Ramos (cell line): ENCODE data around the gene DHRS7B.
"Not testable (repeated sequence)": the region's sequence is repeated elsewhere in the genome, so short reads cannot be mapped to it uniquely, and the experiment has no call there.

Experiments
- in situ Hi-C: fragments of 300-500 bp; cut with MboI; formaldehyde crosslinking; loops from one replicate; pipeline ENCODE4 v1.14.3; 2022; ENCODE audit warnings: low sequenced_read_pairs; ENCODE audit not compliant: unreplicated experiment

DHRS7B gene

GRCh38 chr17:21107067-21107650 lies 19.6 kb upstream of the DHRS7B start:
- in situ Hi-C loops, result not testable (repeated sequence)

- in situ Hi-C loops, result no loop called here
These were observed 18.1 kb upstream of the DHRS7B start for GRCh38 chr17:21108651-21109050.

- in situ Hi-C loops, result no loop called here
These were observed 13.6 kb upstream of the DHRS7B start for GRCh38 chr17:21113049-21113690.

GRCh38 chr17:21113716-21114115 lies 13.0 kb upstream of the DHRS7B start:
- in situ Hi-C loops, result no loop called here

GRCh38 chr17:21114791-21115190 lies 12.0 kb upstream of the DHRS7B start:
- in situ Hi-C loops, result not testable (repeated sequence)

GRCh38 chr17:21119247-21119918 lies 7.4 kb upstream of the DHRS7B start:
- in situ Hi-C loops, result no loop called here

- in situ Hi-C loops, result loop anchor here (5.0 to 10.0 kb wide), 2 partner anchors 155 to 387 kb away; no protein-coding TSS in a partner anchor
These were observed 6.9 kb upstream of the DHRS7B start for GRCh38 chr17:21119919-21120249.

- in situ Hi-C loops, result loop anchor here (5.0 to 10.0 kb wide), 2 partner anchors 151 to 383 kb away; no protein-coding TSS in a partner anchor
These were observed 2.7 kb upstream of the DHRS7B start for GRCh38 chr17:21124086-21124485.

- in situ Hi-C loops, result loop anchor here (5.0 to 10.0 kb wide), 2 partner anchors 150 to 383 kb away; no protein-coding TSS in a partner anchor
These were observed 2.2 kb upstream of the DHRS7B start for GRCh38 chr17:21124517-21124916.

- in situ Hi-C loops, result loop anchor here (10.0 kb wide), 1 partner anchor 149 kb away; no protein-coding TSS in a partner anchor
These were observed 902 bp upstream of the DHRS7B start for GRCh38 chr17:21125862-21126261.

GRCh38 chr17:21127509-21128077 lies 829 bp downstream of the DHRS7B start:
- in situ Hi-C loops, result loop anchor here (10.0 kb wide), 1 partner anchor 147 kb away; no protein-coding TSS in a partner anchor

- in situ Hi-C loops, result loop anchor here (10.0 kb wide), 1 partner anchor 146 kb away; no protein-coding TSS in a partner anchor
These were observed 2.4 kb downstream of the DHRS7B start for GRCh38 chr17:21129023-21129681.

- in situ Hi-C loops, result no loop called here
These were observed 4.4 kb downstream of the DHRS7B start for GRCh38 chr17:21131137-21131536.

GRCh38 chr17:21132428-21132827 lies 5.7 kb downstream of the DHRS7B start:
- in situ Hi-C loops, result no loop called here

- in situ Hi-C loops, result no loop called here
These were observed 7.8 kb downstream of the DHRS7B start for GRCh38 chr17:21134559-21134958.

- in situ Hi-C loops, result no loop called here
These were observed 14.1 kb downstream of the DHRS7B start for GRCh38 chr17:21140911-21141310.

- in situ Hi-C loops, result no loop called here
These were observed 14.6 kb downstream of the DHRS7B start for GRCh38 chr17:21141331-21141730.

- in situ Hi-C loops, result not testable (repeated sequence)
These were observed 15.3 kb downstream of the DHRS7B start for GRCh38 chr17:21142065-21142464.

- in situ Hi-C loops, result no loop called here
These were observed 16.9 kb downstream of the DHRS7B start for GRCh38 chr17:21143695-21144094.

- in situ Hi-C loops, result not testable (repeated sequence)
These were observed 17.5 kb downstream of the DHRS7B start for GRCh38 chr17:21144299-21144698.
